Stimulated activated CD4-positive, alpha-beta T cell treated with anti-CD3 and anti-CD28 coated beads, Interleukin-4, amount 100 ng/mL, for 24 hours (primary cell): ENCODE data around the gene TCF7L2.

Experiments used
- DNase-seq: peaks from one replicate; pipeline ENCODE4 v3.0.0-alpha.2; 2020

TCF7L2 gene

DNA sequence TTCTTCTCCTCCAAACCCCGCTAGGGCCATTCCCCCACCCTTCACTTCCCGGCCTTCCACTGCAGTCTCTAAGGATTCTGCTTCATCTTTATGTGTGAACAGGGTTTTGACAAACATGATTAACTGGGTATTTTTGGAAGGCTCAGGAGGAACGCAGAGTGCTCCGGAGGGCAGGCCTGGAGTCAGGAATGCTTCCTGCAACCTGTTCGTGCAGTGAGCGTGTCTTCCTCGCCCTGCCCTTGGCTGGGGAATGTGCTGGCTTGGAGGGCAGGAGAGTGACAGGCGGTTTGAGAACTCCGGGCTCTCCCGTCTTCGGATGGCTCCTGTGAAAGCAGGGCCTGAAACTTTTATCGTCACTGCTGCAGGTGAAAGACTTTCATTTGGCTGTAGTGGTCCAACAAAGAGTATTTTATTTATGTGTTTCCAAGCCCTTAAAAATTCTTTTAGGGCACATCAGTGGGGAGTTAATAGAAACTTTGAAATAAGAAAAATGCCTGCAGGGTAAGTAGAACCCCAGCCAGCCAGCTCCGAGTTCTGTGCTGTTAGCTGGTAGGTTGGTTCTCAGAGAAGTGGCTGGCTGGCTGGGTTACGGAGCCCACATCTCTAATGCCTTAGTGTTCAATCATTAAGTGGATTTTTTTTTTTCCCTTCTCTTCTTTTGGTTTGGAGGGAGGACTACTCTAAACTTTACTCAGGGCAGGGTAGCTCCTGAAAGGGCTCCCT is 51.0 kb downstream of the TCF7L2 start:
- DNase-seq, result no peak

DNA sequence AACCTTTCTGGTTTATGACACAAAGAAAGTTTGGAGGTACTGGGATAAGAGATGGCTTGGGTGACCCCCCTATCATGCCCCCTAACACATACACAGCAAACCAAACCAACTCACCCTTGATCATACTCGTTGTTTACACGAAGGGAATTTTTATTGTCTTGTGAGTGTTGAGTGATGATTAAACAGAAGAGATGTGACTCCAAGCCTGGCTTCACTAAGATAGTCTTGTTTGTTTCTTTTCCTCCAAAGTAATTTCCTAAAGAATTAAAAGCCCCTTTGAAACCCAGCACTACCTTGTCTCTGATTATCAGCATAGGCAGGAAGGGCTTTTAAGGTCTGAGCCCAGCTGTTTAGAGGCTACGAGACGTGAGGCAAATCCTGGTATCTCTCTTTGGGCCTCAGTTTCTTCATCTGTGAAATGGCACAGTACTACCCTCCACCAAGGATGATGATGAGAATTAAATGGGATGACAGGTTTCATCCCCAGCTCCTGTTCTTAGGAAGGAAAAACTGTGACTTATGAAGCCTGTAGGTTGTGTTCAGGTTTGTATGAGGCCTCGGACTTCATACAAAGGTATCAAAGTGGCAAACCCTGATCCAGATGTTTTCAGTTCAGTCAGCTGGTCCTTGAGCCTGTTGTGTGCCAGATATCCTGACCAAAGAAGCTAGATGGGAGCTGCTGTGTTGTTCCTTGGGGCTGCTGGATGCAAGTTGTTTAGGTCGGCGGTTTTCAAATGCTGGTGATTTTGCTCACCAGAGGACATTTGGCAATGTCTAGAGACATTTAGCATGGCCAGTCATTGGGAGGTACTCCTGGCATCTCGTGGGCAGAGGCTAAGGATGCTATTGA is 51.8 kb downstream of the TCF7L2 start:
- no peak for DNase-seq

DNA sequence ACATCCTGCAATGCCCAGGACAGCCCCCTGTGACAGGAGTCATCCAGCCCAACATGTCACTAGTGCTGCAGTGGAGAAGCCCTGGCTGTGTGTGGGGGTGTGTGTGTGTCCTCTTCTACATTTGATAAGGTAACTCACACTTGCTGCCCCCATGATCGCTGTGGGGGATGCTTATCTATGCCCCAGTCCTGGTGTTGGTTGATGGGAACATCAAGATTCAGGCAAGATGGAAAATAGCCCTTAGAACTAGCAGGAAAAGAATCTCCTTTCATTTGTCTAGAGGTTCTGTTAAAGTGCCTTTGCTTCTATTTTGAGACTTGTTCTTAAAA is 52.4 kb downstream of the TCF7L2 start:
- no peak for DNase-seq

DNA sequence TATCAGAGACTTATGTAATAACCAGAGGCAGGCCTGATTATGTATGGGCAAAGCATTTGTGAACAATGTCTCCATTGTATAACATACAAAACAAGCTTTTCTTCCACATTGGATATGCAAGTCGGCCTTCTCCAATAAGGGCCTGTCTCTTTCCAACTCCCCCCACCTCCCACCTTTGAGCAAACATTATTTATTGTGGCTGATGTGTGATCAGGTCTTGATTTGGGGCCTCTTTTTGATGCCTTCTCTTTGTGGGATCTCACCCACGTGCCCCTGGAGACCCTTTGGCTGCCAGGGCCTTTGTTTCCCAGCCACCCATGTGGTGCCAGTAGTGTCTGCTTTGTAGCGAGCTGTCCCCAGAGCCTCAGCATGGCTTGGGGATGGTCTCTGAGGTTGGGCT is 53.0 kb downstream of the TCF7L2 start:
- DNase-seq, result no peak

DNA sequence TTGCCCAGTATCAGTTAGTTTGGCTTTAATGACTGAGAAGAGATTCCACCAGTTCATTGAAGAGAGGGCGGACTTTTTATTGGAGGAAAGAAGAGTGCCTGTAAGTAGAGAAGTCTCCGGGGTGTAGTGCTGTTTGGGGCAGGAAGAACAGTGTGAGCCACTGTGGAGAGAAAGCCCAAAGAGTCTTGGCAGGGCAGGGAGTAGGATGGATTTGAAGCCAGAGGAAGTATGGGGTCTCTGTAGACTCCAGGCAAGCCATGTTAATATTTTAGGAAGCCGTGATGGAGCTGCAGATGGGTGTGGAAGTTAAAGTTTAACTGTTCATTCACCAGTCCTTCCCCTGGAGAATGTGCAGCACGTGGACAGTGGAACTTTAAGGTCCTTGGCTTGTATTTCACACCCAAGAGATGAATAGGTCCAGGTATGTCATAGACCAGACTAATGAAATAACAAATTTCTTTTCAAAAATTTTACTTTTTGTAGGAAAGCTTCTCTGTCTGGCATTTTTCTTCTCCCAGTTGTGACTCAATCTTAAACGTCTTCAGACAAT is 54.1 kb downstream of the TCF7L2 start:
- DNase-seq, result no peak

DNA sequence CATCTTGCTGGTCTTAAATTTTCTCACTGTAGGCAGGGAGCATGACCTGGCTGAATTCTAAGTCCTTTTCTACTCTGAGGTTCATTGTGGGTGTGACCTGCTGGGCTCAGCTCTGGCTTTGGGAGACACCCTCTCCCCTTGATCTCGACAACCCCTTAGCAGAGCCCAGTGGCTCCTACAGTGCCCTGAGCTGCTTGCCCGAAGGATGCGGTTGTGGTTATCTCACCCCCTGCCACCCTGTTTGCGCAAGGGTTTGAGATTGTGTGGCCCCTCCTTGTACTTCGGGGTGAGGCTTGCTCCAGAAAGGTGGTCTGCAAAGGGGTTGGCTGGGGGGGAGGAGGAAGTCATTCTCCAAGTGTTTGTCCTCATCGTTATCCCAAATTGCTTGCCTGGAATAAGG is 55.3 kb downstream of the TCF7L2 start:
- no peak for DNase-seq

DNA sequence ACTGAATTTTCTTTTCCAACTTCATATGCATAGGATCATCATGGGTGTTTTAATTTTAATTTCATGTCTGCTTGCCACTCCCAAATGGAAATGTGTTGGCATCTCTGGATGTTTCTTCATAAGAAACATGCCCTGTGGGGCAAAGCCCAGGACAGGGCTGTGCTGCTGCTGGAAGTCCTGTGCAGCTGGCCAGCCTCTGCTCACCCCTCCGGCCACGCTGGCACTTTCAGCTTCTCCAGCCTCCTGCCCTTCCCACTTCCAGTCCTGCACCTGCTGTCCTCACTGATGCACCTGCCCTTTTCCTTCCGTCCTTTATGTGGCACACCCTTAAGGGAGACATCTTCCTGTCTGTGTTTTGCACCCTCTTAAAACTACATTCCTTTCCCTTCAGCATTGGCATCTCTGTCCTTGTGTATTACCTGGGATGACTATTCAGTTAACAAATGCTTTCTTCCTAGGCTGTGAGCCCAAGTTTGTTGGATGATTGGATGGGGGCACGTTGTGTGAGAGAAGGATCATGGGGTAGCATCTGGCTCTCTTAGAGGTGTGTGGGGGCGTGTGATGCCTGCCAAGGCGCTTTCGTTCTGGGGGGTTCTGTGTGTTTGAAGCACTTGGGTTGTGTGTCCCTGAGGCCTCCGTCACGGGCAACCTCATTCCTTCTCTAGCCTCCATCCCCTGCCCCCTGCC is 56.8 kb downstream of the TCF7L2 start:
- no peak for DNase-seq

DNA sequence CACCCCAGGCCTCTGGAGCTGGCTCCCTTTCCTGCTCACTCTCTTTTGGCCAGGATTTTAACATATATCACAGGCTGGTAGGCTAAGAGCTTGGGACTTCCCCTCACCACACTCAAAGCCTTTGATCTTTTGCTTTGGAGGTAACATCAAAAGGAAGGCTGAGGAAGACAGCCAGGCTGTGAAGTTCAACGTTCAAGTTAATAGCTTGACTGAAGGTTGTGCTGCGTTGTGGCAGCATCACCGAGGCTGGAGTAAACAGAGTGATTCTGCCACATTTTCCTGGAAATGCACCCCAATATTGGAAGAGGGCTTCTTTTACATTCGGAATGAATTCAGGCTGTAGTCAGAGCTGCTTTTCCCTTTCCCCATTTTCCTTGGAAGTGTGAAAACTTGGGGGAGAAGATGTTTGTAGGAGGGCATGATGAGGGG is 57.3 kb downstream of the TCF7L2 start:
- peak; percentile 34 for DNase-seq

DNA sequence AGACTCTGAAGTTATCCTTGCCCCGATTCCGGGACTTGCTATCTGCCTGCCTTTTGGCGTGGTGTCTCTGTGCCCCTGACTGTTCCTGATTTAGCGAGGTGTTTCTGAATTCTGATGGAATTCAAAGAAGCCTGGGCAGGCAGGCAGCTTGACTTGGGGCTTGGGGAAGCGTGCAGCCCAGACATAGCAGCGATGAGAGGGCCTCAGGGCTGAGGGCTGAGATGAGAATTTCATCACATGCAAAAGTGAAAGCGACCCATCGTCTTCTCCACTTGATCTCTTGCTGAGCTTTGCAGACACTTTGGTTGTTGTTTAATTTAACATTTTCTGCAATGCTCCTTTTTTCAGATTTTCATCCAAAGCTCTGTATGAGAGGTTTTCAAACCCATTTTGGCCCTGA is 57.8 kb downstream of the TCF7L2 start:
- DNase-seq, result no peak

DNA sequence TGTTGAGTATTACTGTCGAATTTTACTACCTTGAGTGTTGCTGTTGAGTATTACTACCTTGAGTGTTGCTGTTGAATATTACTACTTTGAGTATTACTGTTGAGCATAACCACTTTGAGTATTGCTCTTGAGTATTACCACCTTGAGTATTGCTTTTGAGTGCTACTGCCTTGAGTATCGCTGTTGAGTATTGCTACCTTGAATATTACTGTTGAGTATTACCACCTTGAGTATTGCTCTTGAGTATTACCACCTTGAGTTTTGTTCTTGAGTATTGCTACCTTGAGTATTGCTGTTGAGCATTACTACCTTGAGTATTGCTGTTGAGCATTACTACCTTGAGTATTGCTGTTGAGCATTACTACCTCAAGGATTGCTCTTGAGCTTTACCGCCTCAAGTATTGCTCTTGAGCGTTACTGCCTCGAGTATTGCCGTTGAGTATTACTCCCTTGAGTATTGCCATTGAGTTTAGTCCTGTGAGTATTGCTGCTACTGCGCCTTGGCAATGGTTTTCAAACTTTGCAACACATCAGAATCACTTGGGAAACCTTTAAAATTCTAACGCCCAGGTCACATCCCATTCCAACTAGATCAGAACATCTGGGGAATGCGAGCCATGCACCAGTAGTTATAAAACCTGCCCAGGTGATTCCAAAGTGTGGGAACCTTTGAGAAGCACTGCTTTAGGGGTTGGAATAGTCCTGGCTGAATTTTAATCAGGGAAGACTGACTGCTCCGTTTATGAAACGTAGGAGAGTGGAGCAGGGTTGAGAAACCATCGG is 61.7 kb downstream of the TCF7L2 start:
- no peak for DNase-seq

DNA sequence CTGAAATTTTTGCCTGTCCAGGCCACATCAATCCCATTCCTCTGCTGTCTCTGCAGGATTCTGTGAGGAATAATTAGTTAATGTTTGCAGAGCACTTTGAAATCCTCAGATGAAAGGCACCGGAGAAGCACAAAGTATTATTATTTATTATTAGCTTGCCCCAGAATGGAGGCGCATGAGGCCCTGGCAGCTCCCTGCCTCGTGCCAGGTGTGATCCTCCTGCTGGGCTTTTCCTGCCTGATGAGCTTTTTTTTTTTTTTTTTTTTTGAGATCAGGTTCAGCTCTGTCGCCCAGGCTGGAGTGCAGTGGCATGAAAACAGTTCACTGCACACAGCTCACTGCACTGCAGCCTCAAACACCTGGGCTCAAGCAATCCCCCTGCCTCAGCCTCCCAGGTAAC is 65.2 kb downstream of the TCF7L2 start:
- DNase-seq, result no peak

DNA sequence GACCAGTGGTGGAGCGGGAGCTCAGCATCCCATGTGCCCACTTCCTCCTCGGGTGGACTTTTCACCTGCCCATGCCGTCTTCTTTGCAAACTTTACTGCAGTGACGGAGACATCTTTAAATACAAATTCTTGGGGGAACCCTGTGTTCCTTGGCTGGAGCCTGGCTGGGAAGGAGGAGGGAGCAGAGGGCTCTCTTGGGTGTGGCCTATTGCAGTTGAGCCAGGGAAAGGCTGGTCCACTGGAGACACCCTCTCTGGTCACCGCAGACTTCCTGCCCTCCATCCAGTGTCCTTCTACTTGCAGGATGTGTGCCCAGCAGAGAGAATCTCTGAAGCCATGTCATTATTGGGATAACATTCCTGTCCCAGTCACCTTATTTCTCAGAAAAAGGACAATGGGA is 67.3 kb downstream of the TCF7L2 start:
- DNase-seq, result no peak

DNA sequence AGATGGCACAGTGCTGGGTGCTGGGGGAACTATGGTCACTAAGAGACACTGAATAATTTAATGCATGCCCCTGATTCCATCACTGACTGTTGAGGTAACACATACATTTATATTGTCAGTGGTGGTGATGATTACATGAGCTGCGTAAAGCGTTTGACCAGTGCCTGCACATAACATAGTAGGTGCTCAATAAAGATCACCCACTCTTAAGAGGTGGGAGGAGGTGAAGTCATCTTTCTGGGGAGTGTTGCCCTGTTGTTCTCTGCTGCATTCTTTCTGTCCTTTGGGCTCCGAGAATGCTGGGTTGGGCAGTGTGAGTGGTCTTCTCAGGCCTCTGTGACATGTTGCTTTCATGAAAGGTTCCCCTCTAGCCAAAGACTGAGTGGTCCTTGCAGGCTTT is 68.0 kb downstream of the TCF7L2 start:
- DNase-seq, result no peak

DNA sequence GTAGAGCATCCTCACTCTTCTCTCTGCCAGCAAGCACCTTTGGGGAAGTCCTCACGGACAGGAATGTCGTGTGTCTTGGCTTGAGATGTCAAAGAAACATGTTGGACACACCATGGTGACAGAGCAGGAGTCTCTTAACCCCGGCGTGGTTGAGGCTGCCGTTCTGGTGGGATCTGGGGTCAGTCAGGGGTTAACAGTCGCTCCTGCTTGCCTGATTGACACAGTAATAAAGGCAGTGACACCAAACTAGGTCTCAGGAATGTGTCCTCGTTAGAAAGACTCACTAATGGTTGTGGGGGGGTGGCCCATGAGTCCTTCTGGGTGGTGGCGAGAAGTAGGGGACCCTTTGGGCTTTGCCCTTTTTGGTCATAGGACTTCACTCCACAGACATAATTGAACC is 69.0 kb downstream of the TCF7L2 start:
- no peak for DNase-seq

DNA sequence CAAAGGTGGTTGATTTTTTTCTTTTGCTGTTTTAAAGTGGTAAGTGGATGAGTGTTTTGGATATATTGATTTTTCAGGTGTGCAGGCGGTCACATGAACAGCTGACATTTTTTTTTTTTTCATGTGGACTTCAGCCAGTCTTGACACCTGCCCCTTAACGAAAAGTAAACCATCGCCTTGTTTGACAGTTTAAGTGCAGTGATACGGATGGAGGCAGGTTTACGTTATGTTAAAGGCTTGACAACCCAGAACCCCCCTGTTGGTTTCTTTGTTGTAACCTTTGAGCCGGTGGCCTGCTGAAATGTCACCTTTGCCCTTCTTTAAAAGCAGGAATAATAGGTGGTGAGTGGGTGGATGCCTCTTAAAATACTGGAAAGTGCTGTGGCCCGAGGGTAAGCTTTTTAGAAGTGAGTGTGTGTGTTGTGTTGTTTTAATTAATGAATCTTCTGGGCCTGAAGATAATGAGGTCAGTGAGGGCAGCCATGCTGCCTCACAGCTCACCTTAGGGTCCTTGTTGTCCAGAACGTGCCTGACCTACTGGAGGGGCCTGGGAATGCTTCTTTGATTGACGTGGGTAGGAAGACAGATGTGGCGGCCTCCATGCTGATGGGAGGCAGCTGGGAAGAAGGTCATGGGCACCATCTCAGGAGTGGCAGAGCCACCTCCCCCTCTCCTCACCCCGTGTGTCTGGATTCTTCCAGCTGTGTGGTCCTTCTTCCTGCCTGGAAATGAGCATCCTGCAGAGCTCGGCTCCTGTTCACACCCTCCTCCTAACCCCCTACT is 69.8 kb downstream of the TCF7L2 start:
- DNase-seq, result no peak

DNA sequence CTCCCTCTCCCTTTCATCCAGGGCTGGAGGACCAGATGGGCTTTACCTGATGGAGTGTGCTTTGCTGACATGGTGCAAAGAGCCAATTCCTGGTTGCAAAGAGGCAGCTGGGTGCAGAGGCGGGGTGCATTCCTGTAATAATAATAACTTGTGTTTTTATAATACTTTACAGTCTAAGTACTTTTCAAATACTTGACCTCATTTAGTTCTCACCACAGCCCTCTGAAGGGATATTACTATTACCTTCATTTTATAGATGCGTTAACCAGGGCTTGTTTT is 70.4 kb downstream of the TCF7L2 start:
- DNase-seq, result no peak

DNA sequence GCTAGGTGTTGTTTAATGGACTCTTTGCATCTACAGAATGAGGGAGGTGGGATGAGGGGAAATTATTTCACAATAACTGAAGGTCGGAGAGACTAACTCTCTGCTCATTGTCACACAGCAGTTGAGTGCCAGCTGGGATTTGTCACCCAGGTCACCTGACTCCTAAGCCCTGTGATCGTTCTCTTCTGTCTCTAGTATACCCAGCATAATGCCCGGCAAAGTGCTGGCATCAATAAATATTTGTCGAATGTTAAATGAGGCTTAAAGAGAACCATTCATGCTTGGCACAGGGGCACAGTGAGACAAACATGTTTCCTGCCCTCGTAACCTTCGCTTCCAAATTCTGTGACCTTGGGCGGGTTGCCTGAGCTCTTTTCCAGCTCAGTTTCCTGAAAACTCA is 70.8 kb downstream of the TCF7L2 start:
- DNase-seq, result no peak

DNA sequence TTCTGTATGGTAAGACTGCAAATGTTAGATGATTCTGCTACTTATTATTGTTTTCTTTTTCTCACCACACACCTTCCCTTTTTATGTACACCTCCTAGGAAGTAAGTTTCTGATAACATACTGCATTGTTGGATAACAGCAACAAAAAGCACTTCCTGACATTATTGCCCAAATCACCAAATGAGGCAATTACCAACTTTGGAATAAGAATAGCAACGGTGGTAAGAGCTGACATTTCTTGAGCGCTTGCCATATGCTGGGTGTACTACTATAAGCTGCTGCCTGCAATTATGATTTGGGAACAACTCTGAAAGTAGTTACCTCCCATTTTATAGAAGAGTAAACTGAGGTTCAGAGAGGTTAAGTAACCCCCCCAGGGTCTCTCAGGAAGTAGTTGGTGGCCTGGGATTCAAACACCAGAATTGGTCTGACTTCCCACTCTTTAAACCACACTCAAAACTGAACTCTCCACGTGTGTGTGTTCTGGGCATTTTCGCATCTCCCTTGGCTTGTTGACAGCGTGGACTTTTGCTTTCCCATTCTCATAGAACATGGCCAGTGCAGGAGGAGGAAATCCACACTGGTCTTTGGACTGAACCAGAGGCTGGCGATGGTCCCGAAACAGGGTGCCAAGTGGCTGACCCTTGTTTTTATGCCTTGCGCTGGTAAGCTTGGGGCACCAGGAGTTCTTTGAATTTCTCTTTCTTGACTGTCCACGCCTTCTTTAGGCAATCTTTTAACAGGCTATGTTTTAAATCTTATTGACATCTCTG is 71.4 kb downstream of the TCF7L2 start:
- no peak for DNase-seq

DNA sequence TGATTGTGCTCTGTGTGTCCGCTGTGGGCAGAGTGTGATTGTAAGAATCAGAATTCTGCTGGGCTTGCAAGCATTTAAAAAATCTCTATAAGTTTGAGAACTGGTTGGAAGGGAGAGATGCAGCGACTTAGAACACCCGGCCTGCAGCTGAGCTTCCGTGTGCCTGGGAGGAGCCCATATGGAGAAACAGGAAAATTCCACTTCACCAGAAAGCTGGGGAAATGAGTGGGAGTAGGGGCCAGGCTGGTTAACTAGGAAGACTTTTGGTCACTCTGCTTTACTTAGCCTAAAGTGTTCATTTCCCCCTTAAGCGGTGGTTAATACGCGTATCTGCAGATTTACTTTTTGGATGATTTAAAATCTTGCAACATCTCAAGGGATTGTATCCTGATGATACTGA is 72.2 kb downstream of the TCF7L2 start:
- no peak for DNase-seq

DNA sequence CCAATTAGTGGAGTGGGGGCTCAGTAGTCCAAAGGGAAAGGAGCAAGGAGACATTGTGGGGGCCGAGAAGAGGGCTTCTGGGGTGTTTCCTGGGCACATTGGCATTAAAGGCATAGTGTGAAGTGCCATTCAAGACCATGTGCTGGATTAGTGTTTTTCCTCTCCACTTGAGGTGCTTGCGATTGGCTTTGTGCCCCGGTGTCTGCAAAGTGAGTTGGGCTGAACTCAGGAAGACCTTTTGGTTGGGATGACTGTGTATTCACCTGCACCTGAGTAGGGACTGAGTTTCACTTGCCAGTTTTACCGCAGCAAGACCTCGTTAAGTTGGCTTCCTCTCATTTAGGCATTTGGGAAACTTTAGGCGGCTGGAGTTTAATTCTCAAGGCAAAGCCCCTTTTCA is 73.0 kb downstream of the TCF7L2 start:
- no peak for DNase-seq

DNA sequence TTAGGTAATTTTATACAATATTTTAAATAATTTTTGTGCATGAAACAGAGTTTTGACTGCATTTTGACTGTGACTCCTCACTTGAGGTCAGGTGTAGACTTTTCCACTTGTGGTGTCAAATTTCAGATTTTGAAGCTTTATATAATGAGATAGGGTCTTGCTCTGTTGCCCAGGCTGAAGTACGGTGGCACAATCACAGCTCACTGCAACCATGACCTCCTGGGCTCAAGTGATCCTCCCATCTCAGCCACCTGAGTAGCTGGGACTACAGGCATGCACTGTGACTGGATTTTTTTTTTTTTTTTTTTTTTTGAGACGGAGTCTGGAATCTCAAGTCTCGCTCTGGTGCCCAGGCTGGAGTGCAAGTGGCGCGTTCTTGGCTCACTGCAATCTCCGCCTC is 74.9 kb downstream of the TCF7L2 start:
- DNase-seq, result no peak

DNA sequence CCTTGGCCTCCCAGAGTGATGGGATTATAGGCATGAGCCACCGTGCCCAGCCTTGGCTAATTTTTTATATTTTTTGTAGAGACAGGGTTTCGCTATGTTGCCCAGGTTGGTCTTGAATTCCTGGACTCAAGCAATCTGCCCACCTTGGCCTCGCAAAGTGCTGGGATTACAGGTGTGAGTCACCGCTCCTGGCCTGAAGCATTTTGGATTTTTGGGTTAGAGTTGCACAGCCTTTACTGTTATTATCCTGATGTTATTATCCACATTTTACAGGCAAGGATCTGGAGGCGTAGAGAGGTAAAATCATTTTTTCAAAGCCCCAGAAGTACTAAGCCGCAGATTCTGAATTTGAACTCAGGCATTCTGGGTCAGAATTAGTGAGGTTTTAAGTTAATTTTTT is 75.4 kb downstream of the TCF7L2 start:
- DNase-seq, result no peak
